GM12878 (cell line): ENCODE data around the gene COQ2. TPM values are rescaled to one million over a fixed set of nuclear protein-coding genes. Genes with fewer than 3 reads are reported as not detected.

Experiments
- EZH2 ChIP-seq: IDR thresholded peaks from 2 replicates; pipeline ENCODE4 v1.6.1; 2012; ENCODE audit warnings: low read depth, mild to moderate bottlenecking, control low read depth, inconsistent platforms, low read length, borderline replicate concordance; ENCODE audit not compliant: control insufficient read depth
- HDAC6 ChIP-seq: fragments of 200-600 bp; sonication (generic); IDR thresholded peaks from one replicate; pipeline ENCODE4 v1.8.0; 2017; ENCODE audit warnings: antibody characterized with exemption; ENCODE audit not compliant: unreplicated experiment
- IRF4 ChIP-seq: IDR thresholded peaks from 2 replicates; pipeline ENCODE4 v1.6.1; 2011; ENCODE audit warnings: low read depth, low read length
- KDM1A ChIP-seq: fragments of 200-600 bp; sonication (generic); IDR thresholded peaks from 2 replicates; pipeline ENCODE4 v1.6.1; 2016; ENCODE audit warnings: borderline replicate concordance
- MTA2 ChIP-seq: fragments of 450-650 bp; IDR thresholded peaks from 2 replicates; pipeline ENCODE4 v1.6.1; 2016; ENCODE audit warnings: low read depth, mild to moderate bottlenecking, moderate library complexity
- MYC ChIP-seq: IDR thresholded peaks from 2 replicates; pipeline ENCODE4 v1.6.1; 2011; ENCODE audit warnings: mild to moderate bottlenecking, low read length, moderate library complexity, inconsistent platforms; ENCODE audit not compliant: insufficient read depth, insufficient replicate concordance, insufficient read length, severe bottlenecking
- NR2C1 ChIP-seq: fragments of 450-650 bp; IDR thresholded peaks from 2 replicates; pipeline ENCODE4 v1.6.1; 2017; ENCODE audit warnings: antibody characterized with exemption, mild to moderate bottlenecking, moderate library complexity
- RAD21 ChIP-seq: IDR thresholded peaks from 2 replicates; pipeline ENCODE4 v1.6.1; 2011; ENCODE audit warnings: mild to moderate bottlenecking, low read depth, low read length, moderate library complexity; ENCODE audit not compliant: insufficient read depth
- RELB ChIP-seq: fragments of 450-650 bp; IDR thresholded peaks from 2 replicates; pipeline ENCODE4 v1.6.1; 2017; ENCODE audit warnings: low read depth, mild to moderate bottlenecking, moderate library complexity
- SUPT20H ChIP-seq: IDR thresholded peaks from 2 replicates; pipeline ENCODE4 v1.6.1; 2011; ENCODE audit warnings: low read depth, mild to moderate bottlenecking, low read length, moderate library complexity, borderline replicate concordance; ENCODE audit not compliant: control insufficient read depth
- SUZ12 ChIP-seq: fragments of 200-600 bp; sonication (generic); IDR thresholded peaks from one replicate; pipeline ENCODE4 v1.6.1; 2018; ENCODE audit warnings: antibody characterized with exemption, mild to moderate bottlenecking; ENCODE audit not compliant: unreplicated experiment
- TARDBP ChIP-seq: IDR thresholded peaks from 2 replicates; pipeline ENCODE4 v1.6.1; 2016; ENCODE audit warnings: borderline replicate concordance
- TCF3 ChIP-seq: IDR thresholded peaks from 2 replicates; pipeline ENCODE4 v1.6.1; 2012; ENCODE audit warnings: low read depth, mild to moderate bottlenecking, low read length, borderline replicate concordance; ENCODE audit not compliant: insufficient read depth
- ZBTB4 ChIP-seq: fragments of 450-650 bp; formaldehyde crosslinking; IDR thresholded peaks from 2 replicates; pipeline ENCODE4 v1.4.0; 2022; ENCODE audit warnings: mild to moderate bottlenecking, moderate library complexity
- ZNF207 ChIP-seq: fragments of 450-650 bp; IDR thresholded peaks from 2 replicates; pipeline ENCODE4 v1.6.1; 2014; ENCODE audit warnings: antibody characterized with exemption, mild to moderate bottlenecking, borderline replicate concordance
- ZNF274 ChIP-seq: IDR thresholded peaks from one replicate; pipeline ENCODE4 v1.8.0; 2011; ENCODE audit not compliant: insufficient read length, insufficient read depth
- ZZZ3 ChIP-seq: IDR thresholded peaks from 2 replicates; pipeline ENCODE4 v1.6.1; 2011; ENCODE audit warnings: low read depth; ENCODE audit not compliant: control insufficient read depth, insufficient read length
- polyA plus RNA-seq, 11 experiments: library from polyadenylated mRNA; depleted of rRNA in 4 of 11; unstranded in 6 of 11; stranded (reverse) in 5 of 11; fragments of >200 nt; fragmentation: Nextera tagmentation in 4 of 11; fragmentation: Illumina TruSeq in 1 of 11; extraction: Ambion mirVana in 4 of 11; extraction: Trizol in 1 of 11; gene quantifications; 1 replicate in 1 of 11; 2 replicates in 10 of 11; pipeline versions ENCODE4 v1.2.1 to v1.2.3, GENCODE V29; 2011 to 2016; ENCODE audit warnings: inconsistent platforms in 2 of 11, missing spikeins in 2 of 11, low read depth in 1 of 11
- total RNA-seq, 4 experiments: library from RNA; depleted of rRNA in 3 of 4; stranded (reverse); fragments of >200 nt in 3 of 4; fragmentation: Illumina TruSeq in 1 of 4; extraction: Trizol in 1 of 4; gene quantifications; 2 replicates each; pipeline versions ENCODE4 v1.2.1 to v1.2.3, GENCODE V29; 2013 to 2021
- TF ChIP-seq, protein P1 (sequence below): fragments of 450-650 bp; IDR thresholded peaks from 2 replicates; pipeline ENCODE4 v1.6.1; 2016; ENCODE audit warnings: mild to moderate bottlenecking
- TF ChIP-seq, protein P2 (sequence below): fragments of 450-650 bp; IDR thresholded peaks from 2 replicates; pipeline ENCODE4 v1.6.1; 2016; ENCODE audit warnings: mild to moderate bottlenecking

The COQ2 gene
- total and polyA plus RNA-seq, 10 of the 15 experiments (the other 5 are each of a cell fraction or from before 2014, with no cell fraction given) = 5.0 to 46.7 (median 19.1) TPM

DNA sequence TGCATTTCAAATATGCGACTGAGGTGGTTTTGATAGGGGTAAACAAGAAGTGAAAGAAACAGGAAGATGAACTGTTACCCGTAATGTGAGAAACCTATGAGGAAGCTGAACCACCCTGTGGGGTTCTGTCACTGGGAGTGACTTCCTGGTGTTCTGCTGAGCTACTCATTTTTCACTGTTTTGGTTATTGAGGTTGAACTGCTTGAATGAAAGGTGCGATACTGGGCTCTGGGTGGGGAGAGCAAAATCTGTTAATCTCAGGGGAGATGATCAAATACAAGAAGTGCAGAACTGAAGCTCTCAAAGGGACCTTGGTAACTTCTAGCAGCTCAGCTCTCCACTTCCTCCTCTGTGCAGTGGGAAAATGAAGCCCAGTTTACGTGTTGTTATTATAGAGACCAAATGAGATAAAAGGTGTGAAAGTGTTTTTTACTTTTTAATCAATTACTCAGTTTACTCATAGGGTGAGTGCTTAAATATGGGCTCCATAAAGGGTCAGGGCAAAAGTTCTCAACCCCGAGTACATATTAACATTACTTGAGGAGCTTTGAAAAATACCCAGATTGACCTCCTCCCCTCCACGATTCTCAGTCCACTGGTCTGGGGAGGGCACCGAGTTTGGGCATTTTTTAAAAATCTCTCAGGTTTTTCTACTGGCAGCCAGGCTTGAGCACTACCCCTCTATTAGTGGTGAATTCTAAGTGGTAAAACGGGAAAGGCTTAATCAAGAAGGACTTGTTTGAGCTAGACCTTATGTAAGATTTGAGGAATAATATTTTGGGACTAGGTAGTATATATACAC lies 66.7 kb downstream of the COQ2 start (continued):
- TF ChIP-seq ZBTB4 (CRISPR knock-in tag) (peak; percentile 61; the same call in 1 of the 2 replicates), EZH2 (no peak), HDAC6 (no peak), SUZ12 (no peak), SUPT20H (no peak), MTA2 (peak; percentile 96), RELB (peak; percentile 92), ZZZ3 (no peak), MYC (no peak), NR2C1 (no peak), TARDBP (no peak), ZNF274 (no peak), ZNF207 (peak; percentile 51; the same call in 1 of the 2 replicates), RAD21 (peak; percentile 20; the same call in 1 of the 2 replicates), IRF4 (0 out of 2 replicates have a peak, but pooled peaks have one; percentile 77), KDM1A (no peak), TCF3 (no peak)
- TF ChIP-seq, protein P1, sequence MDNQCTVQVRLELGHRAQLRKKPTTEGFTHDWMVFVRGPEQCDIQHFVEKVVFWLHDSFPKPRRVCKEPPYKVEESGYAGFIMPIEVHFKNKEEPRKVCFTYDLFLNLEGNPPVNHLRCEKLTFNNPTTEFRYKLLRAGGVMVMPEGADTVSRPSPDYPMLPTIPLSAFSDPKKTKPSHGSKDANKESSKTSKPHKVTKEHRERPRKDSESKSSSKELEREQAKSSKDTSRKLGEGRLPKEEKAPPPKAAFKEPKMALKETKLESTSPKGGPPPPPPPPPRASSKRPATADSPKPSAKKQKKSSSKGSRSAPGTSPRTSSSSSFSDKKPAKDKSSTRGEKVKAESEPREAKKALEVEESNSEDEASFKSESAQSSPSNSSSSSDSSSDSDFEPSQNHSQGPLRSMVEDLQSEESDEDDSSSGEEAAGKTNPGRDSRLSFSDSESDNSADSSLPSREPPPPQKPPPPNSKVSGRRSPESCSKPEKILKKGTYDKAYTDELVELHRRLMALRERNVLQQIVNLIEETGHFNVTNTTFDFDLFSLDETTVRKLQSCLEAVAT = peak; percentile 94
- TF ChIP-seq, protein P2, sequence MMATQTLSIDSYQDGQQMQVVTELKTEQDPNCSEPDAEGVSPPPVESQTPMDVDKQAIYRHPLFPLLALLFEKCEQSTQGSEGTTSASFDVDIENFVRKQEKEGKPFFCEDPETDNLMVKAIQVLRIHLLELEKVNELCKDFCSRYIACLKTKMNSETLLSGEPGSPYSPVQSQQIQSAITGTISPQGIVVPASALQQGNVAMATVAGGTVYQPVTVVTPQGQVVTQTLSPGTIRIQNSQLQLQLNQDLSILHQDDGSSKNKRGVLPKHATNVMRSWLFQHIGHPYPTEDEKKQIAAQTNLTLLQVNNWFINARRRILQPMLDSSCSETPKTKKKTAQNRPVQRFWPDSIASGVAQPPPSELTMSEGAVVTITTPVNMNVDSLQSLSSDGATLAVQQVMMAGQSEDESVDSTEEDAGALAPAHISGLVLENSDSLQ = peak; percentile 84
